ENCODE data around the gene BICD2. TPM values are rescaled to one million over a fixed set of nuclear protein-coding genes. Genes with fewer than 3 reads are reported as not detected.
A peak's percentile ranks its signal among the peaks of the same experiment; 100 is the strongest.
"Not testable (repeated sequence)": the region's sequence is repeated elsewhere in the genome, so short reads cannot be mapped to it uniquely, and the experiment has no call there.

BICD2 gene
- total RNA-seq, 1 donor from 2014 or later = 31.0 TPM

DNA sequence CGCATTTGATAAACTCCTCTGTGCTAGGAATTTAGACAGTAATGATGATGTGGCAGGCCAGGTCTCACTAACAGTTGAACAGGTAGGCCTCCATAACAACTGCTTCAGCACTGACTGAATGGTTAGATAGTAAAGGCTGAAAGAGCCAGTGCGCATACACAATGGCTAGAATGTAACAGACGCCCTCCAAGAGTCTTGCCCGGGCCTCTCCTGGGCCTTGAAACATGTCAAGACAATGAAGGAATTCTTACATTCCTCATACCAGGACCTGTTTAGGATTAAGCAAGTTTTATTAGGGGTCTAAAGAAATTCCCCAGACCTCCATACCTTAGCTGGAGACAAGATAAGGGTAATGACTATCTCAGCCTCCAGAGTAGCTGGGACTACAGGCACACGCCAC, 6.7 kb upstream of the BICD2 start:
- DNase-seq (ENCODE audit: low spot score in 2 of 2) (no peak), FAIRE-seq (no peak)

GRCh38 chr9:92770360-92770995, 5.8 kb upstream of the BICD2 start:
- FAIRE-seq (no peak), DNase-seq (ENCODE audit: low spot score in 2 of 2) (no peak)

DNA sequence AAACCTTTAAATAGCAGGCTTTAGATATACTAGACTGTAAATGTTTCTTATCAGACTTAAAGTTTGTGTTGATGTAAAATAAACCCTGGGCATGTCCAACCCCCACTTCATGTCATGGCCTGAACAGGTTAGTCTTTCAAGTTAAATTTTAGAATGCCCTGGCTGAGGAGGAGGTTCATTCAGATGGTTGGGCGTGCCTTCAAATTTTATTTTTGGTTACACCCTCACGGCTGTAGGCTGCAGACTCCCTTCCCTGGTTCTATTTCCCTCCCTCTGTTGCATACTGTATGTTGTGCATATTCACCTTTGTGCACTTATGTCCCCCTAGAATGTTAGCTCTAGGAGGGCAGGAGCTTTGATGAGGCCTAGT, 5.3 kb upstream of the BICD2 start:
- DNase-seq (ENCODE audit: low spot score in 2 of 2) (no peak), FAIRE-seq (no peak)

- no peak for FAIRE-seq
- no peak for DNase-seq (ENCODE audit: low spot score in 2 of 2)
Observed at GRCh38 chr9:92769286-92769685, 4.7 kb upstream of the BICD2 start.

- DNase-seq (ENCODE audit: low spot score in 2 of 2); FAIRE-seq: not testable (repeated sequence)
Observed at GRCh38 chr9:92768816-92769215, 4.2 kb upstream of the BICD2 start.

DNA sequence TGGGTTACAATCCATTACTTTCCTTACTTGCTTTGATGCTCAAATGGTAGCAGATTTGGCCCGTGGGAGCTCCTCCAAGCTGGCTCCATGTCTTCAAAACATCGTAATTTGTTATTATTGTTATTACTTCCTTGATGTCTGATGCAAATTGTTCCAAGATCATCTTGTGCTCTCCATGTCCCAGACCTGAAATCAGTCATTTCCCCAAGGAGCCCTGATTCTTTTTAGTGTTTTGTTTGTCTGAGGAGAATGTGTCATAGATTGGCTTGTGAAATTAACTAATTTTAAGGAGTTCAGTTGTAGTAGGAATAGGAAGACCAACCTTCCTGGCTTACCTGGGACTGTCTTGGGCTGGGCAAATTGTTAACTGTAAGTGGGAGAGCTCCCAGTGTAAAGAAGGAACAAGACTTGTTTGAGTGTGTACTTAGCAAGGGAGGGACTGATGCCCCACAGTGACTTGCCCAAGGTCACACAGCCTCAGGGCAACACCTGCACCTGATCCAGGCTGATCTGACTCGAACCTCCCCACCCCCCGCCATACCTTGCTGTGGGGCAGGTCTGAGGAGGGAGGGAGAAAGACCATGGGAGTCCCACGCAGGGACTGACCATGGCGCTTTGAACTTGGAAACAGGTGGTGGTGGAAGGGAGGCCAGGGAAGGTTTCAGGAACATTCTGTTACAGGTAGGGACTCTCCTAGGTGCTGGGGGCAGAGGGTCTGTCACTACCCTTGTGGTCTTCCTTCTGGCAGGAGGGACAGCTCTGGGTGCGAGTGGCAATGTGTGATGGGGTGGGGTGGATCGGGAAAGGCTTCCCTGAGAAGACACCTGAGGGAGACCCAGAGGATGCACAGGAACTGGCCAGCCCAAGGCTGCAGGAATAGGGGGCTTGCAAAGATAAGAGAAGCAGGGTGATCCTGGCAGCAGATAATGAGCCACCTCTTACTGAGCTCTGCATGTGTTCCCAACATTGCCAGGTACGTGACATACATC, 2.7 kb upstream of the BICD2 start:
- FAIRE-seq (no peak), DNase-seq (ENCODE audit: low spot score in 2 of 2) (no peak)

GRCh38 chr9:92764988-92765936, 629 bp upstream of the BICD2 start:
- FAIRE-seq (no peak), DNase-seq (ENCODE audit: low spot score in 2 of 2) (peak; percentile 84 to 99)

DNA sequence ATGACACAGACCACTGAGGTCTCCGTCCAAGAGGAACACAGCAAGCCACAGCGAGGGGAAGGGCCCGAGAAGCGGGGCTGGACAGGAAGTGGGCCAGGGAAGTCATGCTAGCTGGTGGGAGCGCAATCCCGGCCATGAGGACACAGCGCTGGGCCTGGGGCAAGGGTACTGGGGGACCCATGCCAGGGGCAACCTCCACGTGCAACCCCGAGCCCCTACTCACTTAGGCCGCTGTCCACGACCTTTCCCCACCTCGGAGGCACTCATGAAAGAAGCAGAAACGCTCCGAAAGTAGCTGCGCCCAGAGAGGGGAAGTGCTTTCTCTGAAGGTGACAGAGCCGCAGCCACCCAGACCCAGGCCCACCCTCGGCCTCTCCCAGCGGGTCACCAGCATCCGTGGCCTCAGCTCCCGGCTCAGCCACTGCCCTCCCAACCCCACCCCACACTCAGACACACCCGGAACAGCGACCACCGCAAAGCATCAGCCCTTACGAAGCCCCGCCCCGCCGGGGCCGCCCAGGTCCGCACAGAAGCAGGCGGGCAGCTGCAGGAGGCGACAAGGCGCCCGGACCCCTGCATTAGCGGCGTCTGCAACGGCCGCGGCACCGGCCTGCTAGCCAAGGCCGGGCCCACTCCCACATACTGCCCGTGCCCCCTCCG, 782 bp downstream of the BICD2 start:
- DNase-seq (ENCODE audit: low spot score in 2 of 2) (no peak), FAIRE-seq (no peak)

DNA sequence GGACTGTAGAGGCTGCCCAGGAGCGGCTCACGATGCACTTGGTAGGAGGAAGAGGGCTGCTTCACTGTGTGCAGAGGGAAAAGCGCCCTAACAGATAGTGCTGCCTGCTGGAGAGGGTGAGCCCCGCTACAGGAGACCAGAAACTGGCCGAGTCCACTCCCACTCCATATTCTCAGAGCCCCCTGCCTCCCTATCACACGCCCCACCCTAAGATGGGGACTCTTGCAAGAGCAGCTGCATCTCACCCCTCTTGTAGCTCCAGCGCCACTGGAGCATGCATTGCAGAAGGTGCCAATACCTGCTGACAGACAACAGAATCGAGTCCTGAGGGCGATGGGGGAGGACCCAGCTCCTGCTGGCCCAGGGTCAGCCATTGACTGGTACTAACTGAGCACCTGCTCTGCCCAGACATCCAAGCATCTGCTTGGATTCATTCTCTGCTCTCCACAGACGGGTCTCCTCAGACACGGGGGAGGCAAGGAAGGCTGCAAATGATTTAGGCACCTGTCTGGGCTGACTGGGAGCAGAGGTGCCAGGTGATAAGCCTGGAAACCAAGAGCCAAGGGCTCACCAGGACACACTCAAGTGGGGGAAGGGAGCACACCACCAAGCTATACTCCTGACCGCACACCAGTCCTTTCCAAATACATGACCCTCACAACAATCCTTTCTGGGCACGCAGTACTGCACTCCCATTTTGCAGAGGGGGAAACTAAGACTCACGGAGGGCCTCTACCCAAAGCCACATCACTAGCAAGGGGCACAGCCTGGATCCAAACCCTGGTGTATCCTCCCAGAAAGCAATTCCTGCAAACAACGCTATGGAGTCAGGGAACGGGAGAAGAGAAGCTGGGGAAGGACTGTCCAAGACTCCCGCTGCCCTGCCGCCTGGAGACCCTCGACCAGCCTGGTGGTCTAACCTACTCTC, 1.6 kb downstream of the BICD2 start:
- FAIRE-seq (no peak), DNase-seq (ENCODE audit: low spot score in 2 of 2) (no peak)

DNA sequence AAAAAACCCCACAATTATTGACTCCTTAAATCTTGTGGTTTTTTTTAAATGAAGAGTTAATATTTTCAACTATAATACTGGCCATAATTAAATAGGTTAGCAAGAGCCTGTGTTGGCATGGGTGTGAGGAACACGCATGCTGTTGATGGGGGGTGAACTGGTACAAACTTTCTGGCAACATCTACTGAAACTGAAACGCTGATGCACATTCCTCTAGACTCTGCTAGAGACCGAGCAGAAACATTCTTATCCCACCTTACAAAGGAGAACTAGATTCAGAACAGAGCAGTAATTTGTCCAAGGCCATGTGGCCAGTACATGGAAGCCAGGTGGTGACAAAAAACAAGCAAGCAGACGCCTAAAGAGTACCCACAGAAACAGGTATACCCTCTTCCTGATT, 2.4 kb downstream of the BICD2 start:
- no peak for DNase-seq (ENCODE audit: low spot score in 2 of 2)
- FAIRE-seq = no peak

- no peak for FAIRE-seq
- no peak for DNase-seq (ENCODE audit: low spot score in 2 of 2)
Observed at GRCh38 chr9:92761686-92762085, 2.9 kb downstream of the BICD2 start.

DNA sequence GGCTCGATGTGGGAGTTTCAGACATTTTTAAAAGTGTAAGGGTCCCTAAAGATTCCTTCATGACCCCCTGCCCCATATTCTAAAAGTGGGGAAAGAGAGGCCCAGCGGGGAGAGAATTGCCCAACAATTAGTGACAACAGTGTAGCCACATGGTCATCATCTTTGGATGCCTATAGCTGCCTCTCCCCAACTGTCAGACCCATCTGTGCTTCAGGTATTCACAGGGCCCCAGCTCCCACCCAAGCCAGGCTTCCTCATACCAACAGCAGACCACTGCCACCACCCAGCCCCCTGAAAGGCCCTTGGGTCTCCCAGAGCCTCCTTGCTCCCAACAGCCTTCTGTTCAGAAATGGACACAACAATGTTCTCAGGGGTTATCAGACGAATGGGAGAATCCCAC, 4.1 kb downstream of the BICD2 start:
- FAIRE-seq = no peak
- no peak for DNase-seq (ENCODE audit: low spot score in 2 of 2)

DNA sequence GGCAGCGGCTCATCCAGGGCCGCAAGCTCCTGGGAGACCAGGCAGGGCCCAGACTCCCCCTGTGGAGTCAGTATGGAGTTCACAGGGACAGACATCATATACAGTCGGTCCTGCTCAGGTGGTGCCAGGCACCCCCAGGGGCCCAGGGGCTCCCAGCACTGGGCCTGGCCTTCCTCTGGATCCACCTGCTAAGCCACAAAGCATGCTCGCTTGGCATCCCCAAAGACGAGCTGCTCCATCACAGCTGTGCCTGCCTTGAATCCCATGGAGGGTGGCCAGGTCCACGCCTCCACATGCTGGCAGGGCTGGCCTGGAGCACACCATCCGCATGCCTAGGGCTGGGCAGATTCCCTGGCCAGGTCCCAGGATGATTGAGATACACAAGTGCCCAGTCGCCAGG, 4.6 kb downstream of the BICD2 start:
- peak; percentile 55 for DNase-seq (ENCODE audit: low spot score in 2 of 2)

GRCh38 chr9:92759446-92759845, 5.2 kb downstream of the BICD2 start:
- DNase-seq (ENCODE audit: low spot score in 2 of 2) = no peak

More for the DNA sequence above, 4.6 kb downstream of the BICD2 start:
- no peak for FAIRE-seq

GRCh38 chr9:92756792-92757191, 7.8 kb downstream of the BICD2 start:
- DNase-seq (ENCODE audit: low spot score in 2 of 2) (no peak), FAIRE-seq (no peak)

More at GRCh38 chr9:92759446-92759845, 5.2 kb downstream of the BICD2 start:
- no peak for FAIRE-seq

DNA sequence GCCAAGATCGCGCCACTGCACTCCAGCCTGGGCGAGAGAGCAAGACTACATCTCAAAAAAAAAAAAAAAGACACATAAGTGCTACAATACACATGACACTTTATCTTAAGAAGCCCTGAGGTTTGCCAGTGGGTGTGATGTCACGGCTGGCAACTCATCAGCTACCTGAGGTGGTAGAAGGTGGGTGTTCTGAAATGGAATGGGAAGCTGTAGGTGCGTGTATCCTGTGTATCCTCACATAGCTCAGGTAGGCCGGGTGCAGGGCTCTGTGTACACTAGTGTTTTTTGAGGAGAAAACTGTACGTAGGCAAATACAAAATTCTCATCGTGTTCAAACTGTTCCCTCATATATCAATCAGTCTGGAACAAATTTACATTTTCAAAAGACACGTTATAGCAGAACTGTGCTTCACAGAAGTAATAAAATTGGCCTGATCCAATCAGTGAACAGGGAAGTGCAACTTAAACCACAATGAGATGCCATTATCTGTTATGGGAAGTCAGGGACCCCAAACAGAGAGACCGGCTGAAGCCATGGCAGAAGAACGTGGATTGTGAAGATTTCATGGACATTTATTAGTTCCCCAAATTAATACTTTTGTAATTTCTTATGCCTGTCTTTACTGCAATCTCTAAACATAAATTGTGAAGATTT, 10.4 kb downstream of the BICD2 start:
- DNase-seq (ENCODE audit: low spot score in 2 of 2) (no peak), FAIRE-seq (no peak)

DNA sequence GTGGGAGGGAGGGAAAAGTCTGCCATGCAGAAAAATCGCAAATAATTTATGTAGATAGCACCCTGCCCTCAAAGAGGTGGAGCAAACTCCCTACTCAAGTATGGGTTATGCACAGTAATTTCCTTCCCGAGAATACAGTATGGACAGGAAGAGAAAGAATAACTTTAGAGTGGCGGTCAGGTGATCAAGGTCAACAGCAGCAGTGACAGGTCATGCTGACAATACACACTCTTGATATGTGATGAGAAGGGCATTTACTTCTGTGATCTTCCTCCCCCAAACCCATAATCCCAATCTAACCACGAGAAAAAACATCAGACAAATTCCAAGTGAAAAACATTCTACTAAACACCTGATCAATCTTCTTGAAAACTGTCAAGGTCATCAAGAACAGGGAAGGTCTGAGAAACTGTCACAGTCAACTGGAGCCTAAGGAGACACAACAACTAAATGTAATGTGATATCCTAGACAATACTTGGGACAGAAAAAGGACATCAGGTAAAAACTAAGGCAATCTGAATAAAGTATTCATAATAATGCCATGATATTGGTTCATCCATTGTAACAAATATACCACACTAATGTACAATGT, 11.7 kb downstream of the BICD2 start:
- DNase-seq (ENCODE audit: low spot score in 2 of 2) (no peak), FAIRE-seq (no peak)

- FAIRE-seq = no peak
- DNase-seq (ENCODE audit: low spot score in 2 of 2) = no peak
Observed at GRCh38 chr9:92749934-92750315, 14.7 kb downstream of the BICD2 start.
